Tracheal epithelial cell (primary cell): ENCODE data around the gene TMEM271. TPM values are rescaled to one million over a fixed set of nuclear protein-coding genes. Genes with fewer than 3 reads are reported as not detected.

Source experiments
- total RNA-seq: library from RNA; depleted of rRNA; stranded (reverse); fragments of >200 nt; gene quantifications from 2 replicates; pipeline ENCODE4 v1.2.1, GENCODE V29; 2014

Gene TMEM271
- not detected in 2 replicates for total RNA-seq

GRCh38 chr4:576245-576821, at the start of gene TMEM271:
Gene TMEM271, minus strand, starts transcription at chr4:576295. Its CDS starts 233 bp downstream, at chr4:576062.

GRCh38 chr4:624705-625590, 48.9 kb upstream of the TMEM271 start, which contains the start of gene PDE6B:
Gene PDE6B, plus strand, starts transcription at chr4:625573. Its CDS starts 54 bp downstream, at chr4:625627.

Other genes with a start within 250 kb of the TMEM271 start
- 7.7 and 9.4 TPM in 2 replicates for gene ZNF141, start 238.5 kb downstream of the TMEM271 start, total RNA-seq
- 19.3 and 21.5 TPM in 2 replicates for gene ZNF721, start 77.1 kb downstream of the TMEM271 start, total RNA-seq
- gene PIGG, start 77.1 kb downstream of the TMEM271 start, total RNA-seq: 36.7 and 41.0 TPM in 2 replicates
- 0.21 and 4.8 TPM in 2 replicates for gene PDE6B, start 49.3 kb upstream of the TMEM271 start, total RNA-seq
- gene ATP5ME, start 98.0 kb upstream of the TMEM271 start, total RNA-seq: 79.8 and 92.3 TPM in 2 replicates
- gene MYL5, start 98.2 kb upstream of the TMEM271 start, total RNA-seq: 2.3 and 4.8 TPM in 2 replicates
- gene SLC49A3, start 112.9 kb upstream of the TMEM271 start, total RNA-seq: 0.21 and 0.96 TPM in 2 replicates
- 37.5 and 57.4 TPM in 2 replicates for gene PCGF3, start 129.5 kb upstream of the TMEM271 start, total RNA-seq
- gene CPLX1, start 249.8 kb upstream of the TMEM271 start, total RNA-seq: not detected in 2 replicates